Hematopoietic multipotent progenitor cell treated with erythropoietin and hydrocortisone succinate and interleukin-3 and kit ligand, for 17 days (in vitro differentiated cells): ENCODE data around the gene UBFD1.
A peak's percentile ranks its signal among the peaks of the same experiment; 100 is the strongest.
"Not testable (repeated sequence)": the region's sequence is repeated elsewhere in the genome, so short reads cannot be mapped to it uniquely, and the experiment has no call there.

ENCODE experiments used
- DNase-seq: peaks from one replicate; pipeline ENCODE4 v3.0.0-alpha.2; 2015; ENCODE audit warnings: low spot score

UBFD1 gene

GRCh38 chr16:23567602-23568001 is 10.1 kb downstream of the UBFD1 start:
- DNase-seq, result no peak

GRCh38 chr16:23570992-23571632 is 13.6 kb downstream of the UBFD1 start:
- DNase-seq, result no peak

- DNase-seq, result no peak
Measured at GRCh38 chr16:23571895-23572294, 14.4 kb downstream of the UBFD1 start.

GRCh38 chr16:23572394-23572793 is 14.9 kb downstream of the UBFD1 start:
- no peak for DNase-seq

GRCh38 chr16:23573817-23574216 is 16.3 kb downstream of the UBFD1 start:
- no peak for DNase-seq

DNA sequence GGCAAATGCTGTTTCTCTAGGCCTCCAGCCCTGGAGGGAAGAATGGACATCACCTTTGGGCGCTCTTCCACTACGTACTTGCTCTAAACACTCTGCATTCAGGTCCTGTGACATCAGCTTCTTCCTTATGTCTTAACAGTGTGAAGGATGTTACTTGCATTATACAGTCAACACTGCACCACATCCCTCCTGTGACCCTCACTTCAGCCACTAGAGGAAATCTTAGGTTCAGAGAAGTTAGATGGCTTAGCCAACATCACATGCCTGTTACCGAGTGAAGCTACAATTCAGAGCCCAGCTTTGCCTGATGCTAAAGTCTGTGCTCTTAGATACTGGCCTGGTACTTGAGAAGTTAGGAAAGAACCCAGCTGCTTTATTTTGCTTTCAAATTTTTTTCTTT is 18.3 kb downstream of the UBFD1 start:
- DNase-seq, result no peak

GRCh38 chr16:23577493-23577892 is 20.0 kb downstream of the UBFD1 start:
- DNase-seq, result no peak

DNA sequence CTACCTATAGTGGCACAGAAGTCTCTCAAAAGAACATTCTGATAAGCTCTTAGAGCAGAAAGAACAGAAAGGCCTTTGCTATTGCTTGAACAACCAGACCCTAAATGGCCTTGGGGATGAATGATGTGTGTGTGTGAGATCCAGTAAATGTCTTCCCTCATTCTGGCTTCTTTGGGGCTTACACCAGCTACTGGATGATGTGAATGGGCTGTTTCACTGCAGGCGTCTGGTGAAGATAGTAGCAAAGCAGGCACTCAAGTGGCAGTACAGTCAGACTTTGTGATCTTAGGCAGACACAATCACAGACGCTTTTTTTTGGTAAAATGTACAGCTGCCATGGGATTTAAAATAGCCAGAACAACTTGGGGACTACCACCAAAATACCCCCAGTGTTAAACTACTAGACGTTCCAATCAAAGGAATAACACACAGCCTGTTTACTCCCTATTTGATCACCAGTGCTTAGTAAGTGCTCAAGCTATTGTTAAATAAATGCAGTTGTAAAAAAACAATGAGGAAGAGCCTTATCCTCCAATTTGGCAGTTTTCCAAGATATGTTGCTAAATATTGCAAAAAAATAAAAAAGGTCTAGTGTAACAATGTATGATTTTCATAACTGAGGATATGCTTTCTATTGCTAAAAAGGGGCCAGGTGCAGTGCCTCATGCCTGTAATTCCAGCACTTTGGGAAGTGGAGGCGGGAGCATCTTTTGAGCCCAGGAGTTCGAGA is 20.7 kb downstream of the UBFD1 start:
- no peak for DNase-seq

DNA sequence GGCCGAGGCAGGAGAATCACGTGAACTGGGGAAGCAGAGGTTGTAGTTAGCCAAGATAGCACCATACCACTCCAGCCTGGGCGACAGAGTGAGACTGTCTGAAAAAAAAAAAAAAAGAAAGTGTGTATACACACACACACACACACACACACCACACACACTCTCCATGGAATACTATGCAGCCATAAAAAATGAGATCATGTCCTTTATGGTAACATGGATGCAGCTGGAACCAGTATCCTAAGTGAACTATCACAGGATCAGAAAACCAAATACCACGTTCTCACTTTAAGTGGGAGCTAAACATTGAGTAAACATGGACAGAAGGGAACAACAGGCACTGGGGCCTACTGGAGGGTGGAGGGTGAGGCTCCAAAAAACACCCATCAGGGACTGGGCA is 21.8 kb downstream of the UBFD1 start:
- no peak for DNase-seq

GRCh38 chr16:23580391-23580790 is 22.9 kb downstream of the UBFD1 start:
- no peak for DNase-seq

DNA sequence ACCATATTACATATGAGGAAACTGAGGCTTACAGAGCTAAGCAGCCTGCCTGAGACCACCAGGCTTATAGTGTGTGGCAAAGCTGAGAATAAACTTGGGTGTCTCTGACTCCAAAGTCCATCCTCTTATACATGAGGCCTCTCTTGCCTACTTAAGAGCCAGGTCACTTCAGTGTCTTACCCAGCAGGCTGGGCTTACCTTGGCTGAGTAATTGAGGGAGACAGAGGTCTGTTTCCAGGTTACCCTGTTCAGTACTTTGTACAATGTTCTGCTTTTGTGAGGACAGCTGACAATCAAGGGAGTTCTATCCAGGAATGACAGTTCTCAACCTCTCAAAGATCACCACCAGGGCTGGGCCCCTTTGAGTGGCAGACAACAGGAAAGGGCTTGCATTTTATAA is 24.2 kb downstream of the UBFD1 start:
- DNase-seq, result no peak

DNA sequence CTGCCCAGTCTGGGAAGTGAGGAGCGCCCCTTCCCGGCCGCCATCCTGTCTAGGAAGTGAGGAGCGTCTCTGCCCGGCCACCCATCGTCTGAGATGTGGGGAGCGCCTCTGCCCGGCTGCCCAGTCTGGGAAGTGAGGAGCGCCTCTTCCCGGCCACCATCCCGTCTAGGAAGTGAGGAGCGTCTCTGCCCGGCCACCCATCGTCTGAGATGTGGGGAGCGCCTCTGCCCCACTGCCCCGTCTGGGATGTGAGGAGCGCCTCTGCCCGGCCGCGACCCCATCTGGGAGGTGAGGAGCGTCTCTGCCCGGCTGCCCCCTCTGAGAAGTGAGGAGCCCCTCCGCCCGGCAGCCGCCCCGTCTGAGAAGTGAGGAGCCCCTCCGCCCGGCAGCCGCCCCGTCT is 25.7 kb downstream of the UBFD1 start:
- not testable (repeated sequence) for DNase-seq

- DNase-seq, result no peak
Measured at GRCh38 chr16:23584186-23585076, 26.9 kb downstream of the UBFD1 start.

GRCh38 chr16:23587726-23588125 is 30.2 kb downstream of the UBFD1 start:
- DNase-seq, result no peak

DNA sequence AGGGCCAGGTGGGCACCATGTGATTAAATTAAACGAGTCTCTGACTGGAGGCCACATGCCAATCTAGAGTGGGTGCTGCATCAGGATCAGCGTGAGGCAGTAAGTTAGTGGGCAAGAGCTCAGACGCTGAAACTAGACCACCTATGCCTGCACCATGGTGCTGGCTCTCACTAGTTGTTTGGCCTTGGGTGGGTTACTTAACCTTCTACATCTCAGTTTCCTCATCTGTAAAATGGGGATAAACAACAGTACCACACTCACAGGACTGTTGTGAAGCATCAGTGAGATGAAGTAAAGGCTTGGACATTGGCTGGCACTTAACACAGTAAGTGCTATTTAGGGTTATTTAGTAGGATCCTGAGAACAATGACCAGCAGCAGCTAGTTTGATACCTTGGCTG is 32.7 kb downstream of the UBFD1 start:
- no peak for DNase-seq

GRCh38 chr16:23594186-23594585 is 36.7 kb downstream of the UBFD1 start:
- DNase-seq, result no peak

- DNase-seq, result no peak
Measured at GRCh38 chr16:23595246-23595950, 37.9 kb downstream of the UBFD1 start.

DNA sequence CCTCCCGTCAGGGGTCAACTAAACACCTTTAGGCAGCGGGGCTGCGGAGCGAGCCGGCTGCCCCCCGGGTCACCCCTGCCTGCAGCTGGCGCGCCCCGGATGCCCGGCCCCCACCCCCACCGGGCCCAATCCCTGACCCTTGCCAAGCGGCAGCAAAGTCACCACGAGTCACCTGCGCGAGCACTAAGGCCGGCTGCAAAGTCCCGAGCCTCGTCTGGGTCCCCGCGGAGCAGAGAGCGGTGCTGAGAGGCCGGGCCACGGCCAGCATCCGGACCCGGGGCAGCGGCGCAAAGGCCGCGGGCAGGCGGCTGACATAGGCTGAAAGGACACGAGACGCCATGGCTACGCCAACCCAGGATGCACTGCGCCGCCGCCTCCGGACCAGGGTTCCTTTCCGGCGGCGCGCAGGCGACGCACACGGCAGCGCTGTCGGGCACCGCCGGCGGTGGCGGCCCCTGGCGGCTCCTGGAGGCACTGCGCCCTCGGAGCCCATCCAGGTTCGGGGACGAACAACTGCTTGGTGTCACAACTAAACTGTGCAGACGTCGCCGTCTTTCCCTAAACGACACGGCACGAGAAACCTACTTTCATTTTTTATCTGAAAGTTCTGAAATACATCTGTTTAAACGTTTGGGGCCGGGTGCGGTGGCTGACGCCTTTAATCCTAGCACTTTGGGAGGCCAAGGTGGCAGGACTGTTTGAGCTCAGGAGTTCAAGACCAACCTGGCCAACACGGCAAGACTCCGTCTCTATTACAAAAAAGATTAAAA is 38.6 kb downstream of the UBFD1 start, which contains the start of gene NDUFAB1:
Gene NDUFAB1 (minus strand): TSS at position 366 of the 770 bp plus-strand sequence. CDS start 26 bp downstream, at position 340.
- DNase-seq, result peak; percentile 94

- peak; percentile 80 for DNase-seq
Measured at GRCh38 chr16:23597003-23597756, 39.7 kb downstream of the UBFD1 start.

DNA sequence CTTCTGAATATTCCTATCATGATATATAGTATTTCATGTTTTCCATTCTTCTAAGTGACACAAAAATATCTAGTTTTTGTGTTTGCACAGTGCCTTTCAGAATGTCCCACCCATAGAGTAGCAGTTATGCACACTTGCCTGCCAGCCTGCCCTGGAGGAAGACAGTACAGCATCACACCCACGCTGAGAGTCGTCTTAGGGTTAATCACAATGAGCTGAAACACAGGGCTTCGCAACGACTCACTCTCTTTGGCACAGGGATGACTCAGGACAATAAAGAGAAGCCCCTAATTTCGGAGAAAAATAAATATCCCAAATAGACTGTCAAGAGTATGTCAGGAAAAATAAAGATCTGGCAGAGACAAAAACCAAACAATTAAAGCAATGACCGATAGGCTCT is 50.2 kb downstream of the UBFD1 start:
- no peak for DNase-seq

GRCh38 chr16:23608194-23608593 is 50.7 kb downstream of the UBFD1 start:
- DNase-seq, result no peak
